Measurements from ENCODE around the gene ZNF547.
A peak's percentile ranks its signal among the peaks of the same experiment; 100 is the strongest.
"Not testable (repeated sequence)": the region's sequence is repeated elsewhere in the genome, so short reads cannot be mapped to it uniquely, and the experiment has no call there.

ZNF547 gene

GRCh38 chr19:57362997-57363687, at the start of gene ZNF547, which contains the start of gene TRAPPC2B:
ZNF547 (plus strand) TSS chr19:57363551; CDS start chr19:57368556, 5,005 bp downstream.
TRAPPC2B (plus strand) TSS chr19:57363551; CDS start chr19:57364834, 1,283 bp downstream.
- peak; percentile 85 to 96 for DNase-seq

DNA sequence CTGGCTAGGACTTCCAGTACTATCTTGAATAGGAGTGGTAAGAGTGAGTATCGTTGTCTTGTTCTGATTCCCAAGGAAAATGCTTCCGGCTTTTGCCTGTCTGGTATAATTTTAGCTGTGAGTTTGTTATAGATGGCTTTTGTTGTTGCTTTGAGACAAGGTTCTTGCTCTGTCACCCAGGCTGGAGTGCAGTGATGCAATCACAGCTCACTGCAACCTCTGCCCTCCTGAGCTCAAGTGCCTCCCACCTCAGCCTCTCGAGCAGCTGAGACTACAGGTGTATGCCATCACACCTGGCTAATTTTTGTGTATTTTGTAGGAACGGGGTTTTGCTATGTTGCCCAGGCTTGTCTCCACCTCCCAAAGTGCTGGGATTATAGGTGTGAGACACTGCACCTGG, 49.2 kb upstream of the ZNF547 start:
- DNase-seq, result no peak

GRCh38 chr19:57317503-57317902, 45.8 kb upstream of the ZNF547 start:
- no peak for DNase-seq

GRCh38 chr19:57319869-57320179, 43.5 kb upstream of the ZNF547 start:
- no peak for DNase-seq

DNA sequence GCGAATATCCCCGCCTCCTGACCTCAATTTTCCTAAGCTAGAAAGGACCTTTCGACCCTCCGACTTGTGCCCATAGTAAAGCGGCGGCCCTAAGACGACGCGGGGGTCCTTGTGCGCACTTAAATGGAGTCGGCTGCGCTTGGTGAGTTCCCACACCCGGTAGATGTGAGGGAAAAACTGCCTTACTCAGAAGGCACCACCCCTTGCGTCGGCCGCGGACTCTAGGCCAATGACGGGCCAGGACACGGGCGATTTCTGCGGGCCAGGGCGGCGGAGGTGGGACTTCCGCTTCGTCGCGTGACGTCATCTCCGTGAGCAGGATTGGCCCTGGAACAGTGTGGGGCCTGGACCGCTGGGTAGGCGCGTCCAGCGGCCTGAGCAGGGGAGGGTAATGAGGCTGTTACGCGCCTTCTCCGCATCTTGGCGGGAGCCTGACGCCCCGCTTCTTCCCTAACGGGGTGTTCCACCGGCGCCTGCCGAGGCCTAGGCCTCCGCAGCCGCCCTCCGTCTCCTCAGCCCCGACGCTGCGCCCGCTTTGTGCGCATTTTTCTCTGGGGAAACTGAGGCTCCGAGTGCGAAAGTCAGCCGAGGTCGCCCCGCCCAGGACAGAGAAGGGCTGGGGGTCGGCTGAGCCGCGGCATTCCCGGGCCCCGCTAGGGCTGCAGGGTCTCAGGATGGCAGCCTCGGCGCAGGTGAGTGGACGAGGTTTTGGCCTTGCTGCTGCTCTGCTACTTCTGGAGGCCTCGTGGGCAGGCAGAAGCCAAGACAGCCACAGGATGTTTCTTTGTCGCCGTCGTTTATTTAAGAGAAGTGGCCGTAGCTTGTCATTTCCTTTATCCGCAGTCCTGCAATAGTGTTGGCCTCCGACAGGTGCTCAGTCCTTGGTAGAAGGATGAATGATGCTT, 42.9 kb upstream of the ZNF547 start, which contains the start of gene ZNF543:
Gene ZNF543 (plus strand): TSS at position 293 of the 905 bp plus-strand sequence. CDS start 382 bp downstream, at position 675.
- DNase-seq, result peak; percentile 86 to 88

- no peak for DNase-seq
Observed at GRCh38 chr19:57321116-57321515, 42.2 kb upstream of the ZNF547 start.

DNA sequence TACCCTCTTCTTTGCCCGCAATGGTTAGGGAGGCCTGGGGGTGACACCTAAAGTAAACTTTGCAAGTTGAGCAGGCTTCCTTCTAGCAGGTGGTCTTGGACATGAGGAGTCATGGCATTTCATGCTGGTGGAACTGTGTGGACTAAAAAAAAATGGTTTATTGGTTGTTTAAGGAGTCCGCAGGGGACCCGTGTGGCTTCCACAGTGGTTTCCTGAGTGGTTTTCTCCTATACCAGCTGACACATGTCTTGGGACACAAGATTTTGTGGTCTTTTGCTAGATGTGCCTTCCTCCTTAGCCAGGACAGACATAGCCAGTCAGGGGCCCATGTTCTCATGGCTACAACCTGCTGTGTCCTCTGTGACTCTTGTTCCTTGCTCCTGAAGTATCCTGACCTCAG, 41.6 kb upstream of the ZNF547 start:
- no peak for DNase-seq

GRCh38 chr19:57324992-57325391, 38.4 kb upstream of the ZNF547 start:
- DNase-seq, result no peak

DNA sequence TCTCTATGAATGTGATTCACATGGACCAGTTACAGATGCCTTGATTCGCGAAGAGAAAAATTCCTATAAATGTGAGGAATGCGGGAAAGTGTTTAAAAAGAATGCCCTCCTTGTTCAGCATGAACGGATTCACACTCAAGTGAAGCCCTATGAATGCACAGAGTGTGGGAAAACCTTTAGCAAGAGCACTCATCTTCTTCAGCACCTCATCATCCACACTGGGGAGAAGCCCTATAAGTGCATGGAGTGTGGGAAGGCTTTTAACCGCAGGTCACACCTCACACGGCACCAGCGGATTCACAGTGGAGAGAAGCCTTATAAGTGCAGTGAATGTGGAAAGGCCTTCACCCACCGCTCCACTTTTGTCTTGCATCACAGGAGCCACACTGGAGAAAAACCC, 35.4 kb upstream of the ZNF547 start:
- no peak for DNase-seq

DNA sequence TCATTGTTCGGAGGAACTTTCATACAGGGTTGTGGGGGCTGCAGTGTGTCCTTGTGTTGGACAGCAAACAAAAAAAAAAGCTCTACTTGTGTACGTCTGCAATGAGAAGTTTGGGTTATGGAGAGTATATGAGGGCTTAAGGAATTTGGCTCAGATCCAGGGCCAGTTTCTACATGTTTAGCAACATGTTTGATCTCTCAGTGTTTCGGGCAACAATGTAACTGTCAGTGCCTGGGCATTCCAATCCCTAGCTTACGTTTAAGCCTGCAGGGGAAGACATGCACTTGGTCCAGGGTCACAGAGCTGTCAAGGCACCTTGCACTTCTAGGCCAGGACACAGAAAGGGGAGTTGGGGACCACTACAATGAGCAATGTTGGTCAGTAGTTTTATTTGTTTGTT, 29.2 kb upstream of the ZNF547 start:
- DNase-seq, result no peak

DNA sequence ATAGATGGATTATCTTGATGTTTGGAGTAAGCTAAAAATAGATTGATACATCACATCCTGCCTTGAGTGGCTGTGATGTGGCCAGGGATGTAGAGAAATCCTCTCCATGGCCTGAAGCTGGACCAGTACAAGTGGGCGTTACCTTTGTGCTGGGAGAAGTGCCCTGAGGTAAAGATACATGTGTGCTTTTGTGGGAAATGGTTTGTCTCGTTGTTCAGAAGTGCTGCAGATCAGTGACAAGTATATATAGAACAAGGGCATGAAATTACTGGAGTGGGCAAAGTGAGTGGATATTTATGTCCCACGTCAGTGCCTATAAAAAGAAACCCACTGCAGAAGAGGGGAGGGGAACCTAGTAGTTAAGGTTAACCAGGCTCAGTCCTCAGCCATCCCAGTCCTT, 24.5 kb upstream of the ZNF547 start:
- no peak for DNase-seq

GRCh38 chr19:57342582-57342981, 20.8 kb upstream of the ZNF547 start:
- no peak for DNase-seq

GRCh38 chr19:57348136-57348535, 15.2 kb upstream of the ZNF547 start:
- no peak for DNase-seq

GRCh38 chr19:57350877-57351805, 12.2 kb upstream of the ZNF547 start, which contains the start of gene ZNF304:
ZNF304 (plus strand) TSS chr19:57351271; CDS start chr19:57351665, 394 bp downstream.
- peak; percentile 90 to 95 for DNase-seq

DNA sequence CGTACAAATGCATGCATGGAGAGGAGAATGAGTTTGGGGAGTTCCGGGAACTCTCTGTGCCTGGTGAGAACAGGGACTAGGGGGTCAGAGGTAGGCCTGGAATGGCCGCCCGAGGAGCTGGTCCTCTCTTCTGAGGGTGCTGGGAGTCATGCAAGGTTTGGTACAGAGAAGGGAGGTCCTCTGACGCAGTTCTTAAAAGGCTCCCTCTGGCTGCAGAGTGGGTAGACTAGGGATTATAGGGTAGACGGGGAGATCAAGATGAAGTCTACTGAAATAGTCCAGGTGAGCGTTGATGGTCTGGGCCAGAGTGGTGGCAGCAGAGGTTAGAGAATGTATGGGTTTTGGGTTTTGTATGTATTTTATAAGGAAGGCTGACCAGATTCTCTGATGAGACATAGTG, 11.5 kb upstream of the ZNF547 start:
- no peak for DNase-seq

DNA sequence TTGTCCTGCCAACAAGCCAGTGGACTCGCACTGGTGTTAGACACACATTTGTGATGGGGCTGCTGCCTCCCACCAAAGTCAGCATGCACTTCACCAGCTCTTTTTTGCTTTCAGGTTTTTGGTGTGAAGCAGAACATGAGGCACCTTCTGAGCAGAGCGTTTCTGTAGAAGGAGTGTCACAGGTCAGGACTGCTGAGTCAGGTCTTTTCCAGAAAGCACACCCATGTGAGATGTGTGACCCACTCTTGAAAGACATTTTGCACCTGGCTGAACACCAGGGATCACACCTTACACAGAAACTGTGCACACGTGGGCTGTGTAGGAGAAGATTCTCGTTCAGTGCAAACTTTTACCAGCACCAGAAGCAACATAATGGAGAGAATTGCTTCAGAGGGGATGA, 7.4 kb upstream of the ZNF547 start:
- no peak for DNase-seq

- no peak for DNase-seq
Observed at GRCh38 chr19:57357406-57357805, 5.9 kb upstream of the ZNF547 start.

- DNase-seq, result no peak
Observed at GRCh38 chr19:57359300-57359699, 4.1 kb upstream of the ZNF547 start.

DNA sequence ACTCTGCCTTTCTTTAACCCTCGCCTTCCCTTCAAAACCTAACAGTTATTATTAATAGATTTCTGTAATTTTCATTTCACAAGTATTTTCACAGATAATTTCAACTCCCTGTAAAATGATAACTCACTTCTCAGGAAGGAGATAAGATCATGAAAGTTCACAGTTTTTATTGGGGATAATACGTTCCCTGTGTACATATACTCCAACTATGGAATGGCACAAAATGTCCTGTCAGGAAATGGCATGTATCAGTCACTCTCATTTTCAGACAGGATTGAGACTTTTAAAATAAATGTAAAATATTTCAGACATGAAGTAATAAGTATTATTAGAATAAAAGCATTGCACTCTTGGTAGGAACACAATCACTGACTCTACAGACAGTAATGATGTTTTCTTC, 932 bp upstream of the ZNF547 start:
- DNase-seq, result no peak

GRCh38 chr19:57363688-57364181, 384 bp downstream of the ZNF547 start:
- DNase-seq, result no peak

DNA sequence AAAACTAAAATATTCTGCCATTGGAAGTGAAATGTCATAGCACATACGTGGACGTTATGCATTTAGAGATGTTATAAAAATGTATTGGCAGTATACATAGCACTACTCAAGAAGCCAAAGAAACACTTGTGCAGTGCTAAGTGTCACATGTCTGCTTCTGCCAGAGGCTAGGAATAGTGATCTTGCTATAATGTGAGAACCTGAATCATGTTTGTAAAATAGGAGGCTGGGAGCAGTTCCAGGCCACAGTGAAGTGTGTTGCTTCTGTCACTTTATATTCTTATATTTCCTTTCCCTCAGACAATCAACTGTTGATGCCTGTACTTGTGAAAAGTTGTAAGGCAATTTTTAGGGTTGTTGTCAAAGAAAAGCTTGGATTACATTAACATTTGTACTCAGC, 3.4 kb downstream of the ZNF547 start:
- DNase-seq, result no peak

GRCh38 chr19:57374179-57374578, 10.8 kb downstream of the ZNF547 start:
- no peak for DNase-seq

- DNase-seq, result not testable (repeated sequence)
Observed at GRCh38 chr19:57374647-57375046, 11.3 kb downstream of the ZNF547 start.
